ENCODE results near the gene SLC22A6.

Gene SLC22A6

DNA sequence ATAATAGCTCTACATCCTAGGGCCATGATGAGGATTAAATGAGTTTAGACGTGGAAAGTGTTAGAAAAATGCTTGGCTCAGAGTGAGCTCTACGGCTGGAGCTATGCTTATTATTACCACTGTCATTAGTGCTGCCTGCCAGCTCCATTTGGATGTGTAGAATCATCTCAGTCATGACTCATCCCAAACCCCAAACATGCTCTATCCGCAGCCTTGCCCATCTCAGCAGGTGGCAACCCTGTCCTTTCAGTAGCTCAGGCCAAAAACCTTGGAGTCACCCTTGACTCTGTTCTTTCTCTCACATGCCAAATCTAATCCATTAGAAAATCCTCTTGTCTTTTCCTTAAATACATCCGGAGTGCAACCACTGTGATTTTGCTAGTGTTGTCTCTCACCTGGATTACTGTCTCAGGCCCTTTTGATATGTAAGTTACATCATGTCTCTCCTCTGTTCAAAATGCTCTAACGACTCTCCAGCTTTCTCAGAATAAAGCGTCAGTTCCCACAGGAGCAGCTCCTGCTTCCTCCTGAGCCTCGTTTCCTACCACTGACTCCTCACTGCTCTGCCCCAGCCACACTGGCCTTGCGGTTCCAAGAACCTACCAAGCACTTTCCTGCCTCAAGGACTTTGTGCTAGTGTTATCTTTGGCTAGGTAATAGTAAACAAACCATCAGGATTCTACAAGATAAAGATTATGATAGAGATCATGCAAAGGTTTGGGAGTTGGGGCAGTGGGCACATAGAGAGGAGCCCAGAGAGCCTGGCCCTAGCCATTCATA is 53.1 kb downstream of the SLC22A6 start:
- no peak for DNase-seq (ENCODE audit: low spot score)

DNA sequence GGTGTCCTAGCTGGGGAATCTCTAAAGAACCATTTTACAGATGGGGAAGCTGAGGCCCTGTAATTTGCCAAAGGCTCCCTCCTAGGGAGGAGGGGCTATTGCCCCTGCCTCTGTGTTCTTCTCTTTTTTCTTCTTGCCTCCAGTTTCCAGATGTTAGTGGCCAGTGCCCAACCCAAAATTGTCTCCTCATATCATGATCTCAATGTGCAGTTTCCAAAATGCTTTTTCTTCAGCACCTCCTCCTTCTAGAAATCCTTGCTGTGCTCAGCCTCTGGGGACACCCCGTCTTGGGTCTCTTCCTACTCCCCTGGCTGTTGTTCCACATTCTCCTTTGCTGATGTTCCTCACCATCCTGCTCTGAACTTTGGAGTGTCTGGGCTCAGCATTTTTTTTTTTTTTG is 54.1 kb downstream of the SLC22A6 start:
- DNase-seq (ENCODE audit: low spot score), result no peak

DNA sequence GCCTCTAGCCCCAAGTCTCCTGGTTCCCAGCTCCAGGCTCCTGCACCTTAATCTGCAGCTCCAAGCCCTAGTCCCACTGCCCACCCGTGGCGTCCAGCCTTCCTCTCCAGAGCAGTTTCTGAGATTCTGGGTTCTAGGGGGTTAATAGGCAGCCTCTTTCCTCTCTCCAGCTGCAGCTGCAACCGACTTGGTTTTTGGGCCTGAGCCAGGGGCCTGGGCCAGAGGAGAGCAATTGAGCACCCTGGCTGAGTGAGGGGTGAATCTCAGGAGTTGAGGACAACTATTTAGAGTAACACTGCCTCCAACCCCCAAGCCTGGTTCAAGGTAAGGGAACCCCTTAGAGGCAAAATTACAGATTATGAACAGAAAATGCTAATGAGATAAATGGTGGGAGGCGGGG is 54.6 kb downstream of the SLC22A6 start:
- DNase-seq (ENCODE audit: low spot score), result no peak

DNA sequence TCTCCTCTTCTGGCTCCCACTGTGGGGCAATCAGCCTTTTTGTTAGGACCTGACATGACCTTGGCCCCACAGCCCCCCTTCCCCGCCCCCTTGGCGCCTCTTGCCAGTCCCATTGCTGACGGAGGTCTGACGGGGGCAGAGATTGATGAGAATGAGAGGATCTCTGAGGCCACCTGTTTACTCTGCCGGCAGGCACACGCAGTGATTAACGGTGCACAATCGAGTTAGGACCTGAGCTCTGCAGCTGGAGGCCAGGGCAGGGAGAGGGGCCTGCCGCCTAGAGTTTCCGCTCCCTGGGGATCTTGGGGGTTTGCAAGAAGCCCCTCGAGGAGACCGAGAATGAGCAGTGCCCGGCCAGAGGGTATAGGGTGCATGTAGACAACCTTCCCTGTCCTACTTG is 56.8 kb downstream of the SLC22A6 start:
- no peak for DNase-seq (ENCODE audit: low spot score)

DNA sequence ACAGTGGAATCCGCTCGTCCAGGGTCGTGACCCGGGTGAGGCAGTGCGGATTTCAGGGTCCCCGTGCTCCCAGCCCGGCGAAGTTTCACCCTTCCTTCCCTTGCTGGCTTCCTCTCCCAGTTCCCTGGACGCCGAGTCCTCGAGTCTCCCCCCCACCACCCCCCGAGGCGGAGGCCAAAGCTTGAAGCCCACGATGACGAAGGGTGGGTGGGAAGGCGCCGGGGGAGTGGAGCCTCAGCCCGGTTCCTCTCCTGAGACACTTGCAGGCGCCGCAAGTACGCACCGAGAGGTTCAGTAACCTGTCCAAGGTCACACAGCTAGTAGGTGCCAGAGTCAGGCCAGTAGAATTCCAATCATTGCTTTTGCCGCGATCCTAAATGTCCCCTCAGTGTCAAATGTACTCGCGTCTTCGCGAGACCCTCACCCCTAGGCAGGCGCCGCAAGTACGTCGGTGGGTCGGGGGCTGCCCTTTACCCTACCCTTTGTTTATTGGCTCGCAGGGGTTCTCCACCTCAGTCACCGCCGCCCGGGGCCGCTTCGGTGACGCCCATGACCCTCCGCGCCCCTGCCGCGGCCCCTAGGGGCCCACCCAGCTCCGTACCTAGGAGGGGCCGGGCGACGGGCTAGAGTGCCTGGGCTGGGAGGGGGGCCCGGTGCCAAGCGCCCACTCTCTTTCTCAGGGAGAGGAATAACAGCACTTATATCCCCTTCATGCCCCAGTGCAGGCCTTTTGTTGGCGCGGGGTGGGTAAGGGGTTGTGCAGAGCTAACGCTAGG is 57.9 kb downstream of the SLC22A6 start:
- no peak for DNase-seq (ENCODE audit: low spot score)

Data from germinal center (tissue), 1 donor.